ENCODE measurements around the gene PAPOLG.

DNA sequence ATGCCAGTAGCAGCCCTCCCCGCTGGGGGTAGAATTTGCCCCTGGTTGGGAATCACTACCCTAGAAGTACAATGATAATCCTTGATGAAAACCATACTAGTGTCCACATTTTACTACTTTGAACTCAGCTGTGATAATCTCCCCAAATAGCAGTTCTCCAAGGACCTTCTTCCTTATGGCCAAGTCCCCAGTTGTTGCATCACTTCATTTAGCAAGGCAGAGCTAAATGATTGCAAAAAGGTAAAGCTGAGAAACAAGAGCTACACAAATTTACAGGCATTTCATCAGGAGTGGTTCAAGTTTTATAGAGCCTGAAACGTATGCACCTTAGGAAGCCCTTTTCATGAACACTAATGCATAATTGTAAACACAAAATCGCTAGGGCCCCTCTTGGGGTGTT, 80.4 kb downstream of the PAPOLG start:
- no peak for TF ChIP-seq CTCF (IDR thresholded peaks at IDR 0.05; ENCODE audit: low read depth, low read length)
- TF ChIP-seq POLR2A (IDR thresholded peaks at IDR 0.05; ENCODE audit: extremely low read depth, insufficient read length), result no peak
- no peak for TF ChIP-seq MYC (IDR thresholded peaks at IDR 0.05; ENCODE audit: low read depth, low read length)
